DMS 273 treated with DMSO at 0.1 percent for 48 hours (cell line): ENCODE data around the gene LYPD5.

Source experiments
- DNase-seq: peaks from one replicate; lab custom pipeline; 2025; lab: John Stamatoyannopoulos, UW

The LYPD5 gene

DNA sequence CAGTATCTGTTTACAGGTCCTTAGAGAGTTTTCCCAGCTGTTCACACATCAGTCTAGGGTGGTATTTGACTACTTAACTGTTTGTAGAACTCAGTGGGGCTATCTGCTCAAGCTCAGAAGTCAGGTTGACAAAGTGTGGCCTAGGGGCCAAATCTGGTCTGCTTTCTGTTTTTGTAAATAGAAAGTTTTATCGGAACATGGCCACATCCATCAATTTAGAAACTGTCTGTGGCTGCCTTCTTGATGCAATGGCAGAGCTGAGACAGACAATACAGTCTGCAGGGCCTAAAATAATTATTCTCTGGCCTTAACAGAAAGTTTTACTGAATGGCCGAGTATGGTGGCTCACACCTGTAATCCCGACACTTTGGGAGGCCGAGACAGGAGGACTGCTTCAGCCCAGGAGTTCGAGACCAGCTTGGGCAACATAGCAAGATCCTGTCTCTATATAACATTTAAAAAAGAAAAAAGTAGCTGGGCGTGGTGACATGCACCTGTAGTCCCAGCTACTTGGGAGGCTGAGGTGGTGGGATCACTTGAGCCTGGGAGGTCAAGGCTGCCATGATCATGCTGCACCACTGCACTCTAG, 49.9 kb downstream of the LYPD5 start:
- no peak for DNase-seq

DNA sequence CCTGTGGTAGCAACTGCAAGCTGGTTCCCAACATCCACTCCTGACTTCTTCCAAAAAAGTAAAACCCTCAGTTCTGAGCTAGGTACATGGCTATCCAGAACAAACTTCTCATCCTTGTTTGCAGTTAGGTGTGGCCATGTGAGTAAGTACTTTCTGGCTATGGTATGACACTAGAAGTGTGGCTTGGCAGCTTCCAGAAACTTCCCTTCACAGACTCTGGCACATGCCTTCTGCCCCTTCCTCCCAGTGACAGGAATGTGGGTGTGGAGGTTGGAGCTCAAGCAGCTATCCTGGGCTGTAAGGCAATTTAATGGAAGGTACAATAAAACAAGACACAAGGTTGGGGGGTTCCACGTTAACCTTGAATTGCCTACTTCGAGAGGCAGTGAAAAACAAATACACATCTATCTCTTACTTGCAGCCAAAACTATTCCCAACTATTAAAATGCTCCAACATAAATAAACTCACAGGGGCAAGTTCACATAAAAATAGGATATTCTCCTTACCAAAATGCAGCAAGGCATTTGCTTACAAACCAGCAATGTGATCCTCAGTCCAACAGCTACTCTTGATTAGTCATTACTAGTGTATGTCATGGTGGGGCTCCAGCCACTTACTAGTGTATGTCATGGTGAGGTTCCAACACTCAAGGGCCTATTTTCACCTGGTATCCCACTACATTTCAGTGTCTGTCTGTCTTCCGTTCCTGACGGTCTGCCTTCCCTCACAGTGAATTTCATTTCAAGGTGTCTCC, 50.6 kb downstream of the LYPD5 start:
- DNase-seq: no peak

GRCh38 chr19:43749898-43750297, 52.3 kb downstream of the LYPD5 start:
- DNase-seq: no peak

- no peak for DNase-seq
These were observed 53.1 kb downstream of the LYPD5 start for GRCh38 chr19:43749152-43749551.

- DNase-seq: no peak
These were observed 53.6 kb downstream of the LYPD5 start for GRCh38 chr19:43748685-43749084.

- DNase-seq: no peak
These were observed 54.0 kb downstream of the LYPD5 start for GRCh38 chr19:43748205-43748594.

DNA sequence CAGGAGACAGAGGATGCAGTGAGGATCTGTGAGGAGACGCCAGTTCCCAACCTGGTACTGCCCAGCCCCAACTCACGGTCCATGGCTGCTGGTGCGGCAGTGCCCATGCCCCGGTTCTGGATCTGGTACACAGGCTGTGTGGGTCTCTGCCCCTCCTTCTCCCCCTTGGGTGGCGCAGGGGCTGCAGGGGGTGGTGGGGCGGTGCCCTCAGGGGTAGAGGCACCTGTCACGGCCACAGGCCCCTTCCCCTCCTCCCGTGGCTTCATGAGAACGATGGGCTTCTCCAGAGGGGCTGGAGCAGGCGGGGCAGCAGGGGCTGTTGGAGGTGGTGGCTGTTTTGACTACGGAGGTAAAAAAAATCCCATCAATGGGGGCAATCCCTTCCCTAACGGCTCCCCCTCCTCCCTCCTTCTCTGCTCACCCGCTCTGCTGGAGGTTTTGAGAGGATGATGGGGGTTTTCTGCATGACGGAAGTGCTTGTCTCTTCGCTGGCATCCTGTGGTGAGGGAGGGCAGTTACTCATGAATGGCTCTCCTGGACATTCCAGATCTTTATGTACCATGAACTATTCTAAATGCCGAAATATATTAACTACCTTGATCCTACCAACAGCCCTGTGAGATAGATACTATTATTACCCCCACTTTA, 54.6 kb downstream of the LYPD5 start:
- no peak for DNase-seq
